ENCODE results near the gene FGGY. TPM values are rescaled to one million over a fixed set of nuclear protein-coding genes. Genes with fewer than 3 reads are reported as not detected.
A peak's percentile ranks its signal among the peaks of the same experiment; 100 is the strongest.
"Not testable (repeated sequence)": the region's sequence is repeated elsewhere in the genome, so short reads cannot be mapped to it uniquely, and the experiment has no call there.

FGGY gene
- total and polyA plus RNA-seq, 8 donors = 6.2 to 27.0 (median 16.0) TPM

- ATAC-seq = no peak
- no peaks in the 10 kb centered on the region for H3K4me1 ChIP-seq
- no peak overlapping the region for H3K4me3 ChIP-seq
- no peaks in the 10 kb centered on the region for H3K9me3 ChIP-seq
- FAIRE-seq = no peak
- no peak for DNase-seq
- H3K36me3 ChIP-seq = no peaks in the 10 kb centered on the region
- intact Hi-C loops (cut with DNase I) = no loop called here
- WGBS, 2 donors = 84 to 96% methylated on average over 1 of the region's 1 CpG
- TF ChIP-seq CTCF (IDR thresholded peaks at IDR 0.05) = no peak
- no peaks in the 10 kb centered on the region for H3K27me3 ChIP-seq
- H3K27ac ChIP-seq = no peak overlapping the region
Observed at GRCh38 chr1:59579222-59579621, 282.3 kb downstream of the FGGY start.

- no peak for TF ChIP-seq CTCF (IDR thresholded peaks at IDR 0.05)
- intact Hi-C loops (cut with DNase I) = no loop called here
- Histone ChIP-seq H3K36me3 (no peaks in the 10 kb centered on the region), H3K4me1 (no peaks in the 10 kb centered on the region), H3K27me3 (no peaks in the 10 kb centered on the region), H3K9me3 (no peaks in the 10 kb centered on the region), H3K4me3 (no peak overlapping the region), H3K27ac (no peak overlapping the region)
- peak in 1 of 4 donors; percentile 34 for ATAC-seq
- no peak for DNase-seq
- 94% methylated on average over 4 of the region's 4 CpGs for WGBS, 2 donors
- FAIRE-seq = no peak
Observed at GRCh38 chr1:59580257-59580656, 283.4 kb downstream of the FGGY start.

- FAIRE-seq; DNase-seq; H3K27me3 ChIP-seq; H3K4me3 ChIP-seq; H3K36me3 ChIP-seq; intact Hi-C loops (cut with DNase I); ATAC-seq; H3K27ac ChIP-seq; H3K9me3 ChIP-seq: not testable (repeated sequence)
- H3K4me1 ChIP-seq = peaks cover 19 to 28% (median 26%) of the 10 kb centered on the region in 3 donors
- 95 to 97% methylated on average over 2 of the region's 2 CpGs for WGBS, 2 donors
Observed at GRCh38 chr1:59592410-59592809, 295.5 kb downstream of the FGGY start.

GRCh38 chr1:59592924-59593323, 296.0 kb downstream of the FGGY start:
- peaks cover 19 to 28% (median 26%) of the 10 kb centered on the region in 3 donors for H3K4me1 ChIP-seq
- no peaks in the 10 kb centered on the region for H3K9me3 ChIP-seq
- ATAC-seq (no peak), DNase-seq (no peak), FAIRE-seq (no peak)
- H3K27ac ChIP-seq = peak overlapping the region in 2 of 4 donors; percentile 76 to 77
- 92 to 93% methylated on average over 2 of the region's 2 CpGs for WGBS, 2 donors
- no peak overlapping the region for H3K4me3 ChIP-seq
- H3K27me3 ChIP-seq = no peaks in the 10 kb centered on the region
- no peak for TF ChIP-seq CTCF (IDR thresholded peaks at IDR 0.05)
- intact Hi-C loops (cut with DNase I) = no loop called here
- H3K36me3 ChIP-seq = no peaks in the 10 kb centered on the region

GRCh38 chr1:59593798-59594790, 297.2 kb downstream of the FGGY start:
- peak; percentile 41 to 74 (median 73) for ATAC-seq
- H3K9me3 ChIP-seq = no peaks in the 10 kb centered on the region
- intact Hi-C loops (cut with DNase I) = no loop called here
- H3K27ac ChIP-seq = peak overlapping the region; percentile 31 to 77 (median 62)
- H3K4me1 ChIP-seq = peaks cover 19 to 28% (median 26%) of the 10 kb centered on the region in 3 donors
- H3K27me3 ChIP-seq = no peaks in the 10 kb centered on the region
- TF ChIP-seq CTCF (IDR thresholded peaks at IDR 0.05) = no peak
- FAIRE-seq = no peak
- peak in 1 of 6 donors; percentile 29 for DNase-seq
- no peak overlapping the region for H3K4me3 ChIP-seq
- H3K36me3 ChIP-seq = no peaks in the 10 kb centered on the region
- WGBS, 2 donors = 25 to 26% methylated on average over 5 of the region's 5 CpGs
